Measurements from ENCODE around the gene ELK4. TPM values are rescaled to one million over a fixed set of nuclear protein-coding genes. Genes with fewer than 3 reads are reported as not detected.

Gene ELK4
- total and polyA plus RNA-seq, 2 donors (not counting 3 experiments of a cell fraction or from before 2014, with no cell fraction given): 8.7 to 107 TPM

- CTCF ChIA-PET: interaction anchor here (1.3 kb wide), 1 partner anchor 90 kb away, joined by 3 read pairs; no protein-coding TSS in a partner anchor
- DNase-seq (ENCODE audit: low read depth, low spot score) (no peak), FAIRE-seq (no peak)
- Histone ChIP-seq H3K4me1 (ENCODE audit: control insufficient read depth, extremely low read depth, insufficient read depth, low read length) (no peaks in the 10 kb centered on the region), H3K27ac (ENCODE audit: insufficient read depth, low read depth, low read length) (no peak overlapping the region), H3K79me2 (ENCODE audit: control insufficient read depth, insufficient read depth, low read length) (no peaks in the 10 kb centered on the region), H3K9me3 (replicated peaks; ENCODE audit: control insufficient read depth, insufficient read depth, low read length) (no peaks in the 10 kb centered on the region), H3K4me3 (replicated peaks in 1 of 3; ENCODE audit: insufficient read depth in 1 of 3, low read depth in 1 of 3, low read length in 3 of 3) (no peak overlapping the region), H3K27me3 (ENCODE audit: control insufficient read depth in 2 of 2, insufficient read depth in 2 of 2, low read length in 2 of 2) (peaks cover 51 to 67% of the 10 kb centered on the region in 2 experiments), H3K36me3 (ENCODE audit: control insufficient read depth in 2 of 2, extremely low read depth in 1 of 2, insufficient read depth in 2 of 2, low read length in 2 of 2) (no peaks in the 10 kb centered on the region), H4K20me1 (replicated peaks; ENCODE audit: control insufficient read depth, extremely low read depth, insufficient read depth, low read length) (no peaks in the 10 kb centered on the region), H2AFZ (ENCODE audit: low read depth, low read length) (no peak overlapping the region), H3K9me1 (replicated peaks; ENCODE audit: control insufficient read depth, extremely low read depth, insufficient read depth, low read length) (no peaks in the 10 kb centered on the region), H3K9ac (replicated peaks; ENCODE audit: extremely low read depth, insufficient read depth, low read length) (no peak overlapping the region), H3K4me2 (ENCODE audit: insufficient read depth, low read length) (no peak overlapping the region)
- POLR2A ChIA-PET: no interaction called here
- intact Hi-C loops (cut with micrococcal nuclease) (no loop called here), dilution Hi-C loops (cut with MboI; ENCODE audit: extremely low pct_ligation_motif_present, low sequenced_read_pairs) (no loop called here)
- BruUV-seq (replicated peaks): no TSS peak
- TF ChIP-seq EZH2 (IDR thresholded peaks at IDR 0.05; ENCODE audit: borderline replicate concordance, low read depth, low read length, severe bottlenecking) (no peak), GATA2 (IDR thresholded peaks at IDR 0.05; ENCODE audit: insufficient read depth, insufficient read length, low read depth, low read length) (no peak), MYC (IDR thresholded peaks at IDR 0.05; ENCODE audit: low read depth, low read length) (no peak), POLR2A (IDR thresholded peaks at IDR 0.05; ENCODE audit: low read depth, low read length) (no peak), MAX (IDR thresholded peaks at IDR 0.05; ENCODE audit: insufficient read depth, insufficient read length) (no peak), POLR2AphosphoS5 (IDR thresholded peaks at IDR 0.05; ENCODE audit: insufficient read depth, low read depth, low read length) (no peak), JUN (IDR thresholded peaks at IDR 0.05; ENCODE audit: borderline replicate concordance, insufficient read depth, insufficient read length, low read depth) (no peak), CTCF (IDR thresholded peaks at IDR 0.05; ENCODE audit: extremely low read depth in 1 of 2, insufficient read depth in 1 of 2, low read depth in 1 of 2, low read length in 2 of 2) (no peak), FOS (IDR thresholded peaks at IDR 0.05; ENCODE audit: borderline replicate concordance, insufficient read depth, low read length) (no peak)
These were observed 63.7 kb downstream of the ELK4 start for GRCh38 chr1:205568135-205568468.
